NCI-H510A (cell line): ENCODE data around the gene METTL4.

Experiments used
- DNase-seq: peaks from one replicate; lab custom pipeline; 2025; lab: John Stamatoyannopoulos, UW

METTL4 gene

DNA sequence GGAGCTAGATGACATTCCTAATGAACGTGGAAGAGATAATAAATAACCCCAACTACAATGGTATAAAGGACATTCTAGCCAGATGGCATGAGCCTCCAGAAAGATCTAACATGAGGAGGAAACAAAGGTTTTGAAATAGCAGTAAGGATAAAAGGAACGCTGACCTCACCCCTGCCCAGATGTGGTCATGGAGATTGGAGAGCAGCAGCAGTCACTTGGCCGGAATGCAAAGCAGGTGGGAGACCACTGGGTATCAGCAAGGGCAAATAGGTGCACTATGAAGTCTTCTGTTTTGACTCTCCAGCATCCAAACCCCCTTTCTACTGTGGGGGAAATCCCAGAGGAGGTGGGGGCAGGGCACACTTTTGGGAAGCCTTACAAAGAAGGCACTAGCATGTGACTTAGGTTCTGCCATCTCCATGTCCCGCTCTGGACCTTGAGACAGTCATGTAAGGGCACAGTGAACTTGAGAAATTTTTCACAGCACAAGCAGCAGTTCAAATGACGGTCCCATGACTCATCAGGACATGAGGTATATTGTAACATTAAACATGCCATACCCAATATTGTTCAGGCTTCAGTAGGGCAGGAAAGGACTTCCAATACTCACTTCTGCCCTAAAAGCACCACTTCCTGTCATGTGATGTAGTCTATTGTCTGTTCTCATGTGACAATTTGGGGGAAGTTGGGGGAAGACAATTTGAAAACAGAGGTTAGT is 55.2 kb downstream of the METTL4 start:
- DNase-seq: no peak

DNA sequence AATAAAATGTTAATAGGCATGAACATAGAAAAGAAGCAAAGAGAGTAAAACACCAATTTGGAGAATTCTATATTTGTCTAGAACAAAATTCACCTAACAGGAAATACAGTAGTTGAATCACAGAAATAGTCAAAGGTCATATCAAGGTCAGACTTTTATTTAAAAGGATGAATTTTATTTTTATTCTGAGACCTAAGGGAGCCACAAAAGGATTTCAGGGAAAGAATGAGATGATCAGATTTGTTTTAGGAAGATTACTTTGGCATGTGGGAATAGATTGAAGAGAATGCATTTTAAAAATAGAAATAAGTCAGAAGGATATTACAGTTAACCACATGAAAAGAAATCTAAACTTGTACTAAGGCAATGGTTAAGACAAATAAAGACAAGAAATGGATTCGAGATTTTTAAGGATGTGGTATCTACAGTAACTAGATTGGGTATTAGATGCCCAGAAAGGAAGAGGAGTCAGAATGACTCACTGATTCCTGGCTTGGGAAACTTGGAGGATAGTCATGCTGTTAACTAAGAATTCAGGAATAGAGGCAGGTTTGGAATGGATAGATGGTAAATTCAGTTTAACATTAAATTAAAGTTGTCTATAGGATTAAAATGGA is 56.0 kb downstream of the METTL4 start:
- no peak for DNase-seq

GRCh38 chr18:2513616-2514015 is 57.7 kb downstream of the METTL4 start:
- no peak for DNase-seq

- DNase-seq: no peak
Observed at GRCh38 chr18:2512059-2512458, 59.2 kb downstream of the METTL4 start.

GRCh38 chr18:2511451-2511850 is 59.9 kb downstream of the METTL4 start:
- DNase-seq: no peak

- no peak for DNase-seq
Observed at GRCh38 chr18:2510416-2510815, 60.9 kb downstream of the METTL4 start.

DNA sequence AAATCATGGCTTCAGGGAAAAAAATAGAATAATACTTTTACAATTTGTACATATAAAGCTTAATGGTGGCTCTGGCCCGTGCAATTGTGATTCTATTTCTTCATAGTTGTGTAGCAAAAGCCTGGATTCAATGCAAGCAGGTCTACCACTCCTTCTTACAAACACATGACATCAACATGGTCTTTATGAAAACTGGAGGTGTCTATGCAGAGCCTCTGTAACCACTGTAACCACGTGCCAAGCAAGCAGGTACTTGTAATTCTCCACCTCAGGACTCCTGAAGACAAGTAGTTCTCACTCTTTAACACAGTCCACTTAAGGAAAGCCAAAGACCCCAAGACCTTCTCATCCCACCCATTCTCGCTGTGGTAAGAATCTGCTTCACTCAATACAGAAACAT is 62.6 kb downstream of the METTL4 start:
- no peak for DNase-seq

DNA sequence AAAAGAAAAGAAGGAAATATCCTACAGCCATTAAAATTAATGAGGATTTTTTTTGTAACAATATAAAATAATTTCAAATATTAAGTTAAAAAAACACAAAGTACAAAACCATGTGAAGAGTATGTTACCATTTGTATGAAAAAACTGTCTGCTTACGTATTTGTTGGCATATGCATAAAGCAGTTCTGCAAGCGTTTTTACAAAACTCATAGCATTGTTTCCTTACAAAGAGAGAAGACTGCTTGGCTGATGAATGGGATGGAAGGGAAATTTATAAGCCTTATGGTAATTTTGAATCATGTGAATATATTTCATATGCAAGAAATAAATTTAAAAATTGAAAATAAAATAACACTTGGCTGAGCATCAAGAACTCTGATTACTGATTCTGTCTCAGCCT is 63.1 kb downstream of the METTL4 start:
- no peak for DNase-seq

DNA sequence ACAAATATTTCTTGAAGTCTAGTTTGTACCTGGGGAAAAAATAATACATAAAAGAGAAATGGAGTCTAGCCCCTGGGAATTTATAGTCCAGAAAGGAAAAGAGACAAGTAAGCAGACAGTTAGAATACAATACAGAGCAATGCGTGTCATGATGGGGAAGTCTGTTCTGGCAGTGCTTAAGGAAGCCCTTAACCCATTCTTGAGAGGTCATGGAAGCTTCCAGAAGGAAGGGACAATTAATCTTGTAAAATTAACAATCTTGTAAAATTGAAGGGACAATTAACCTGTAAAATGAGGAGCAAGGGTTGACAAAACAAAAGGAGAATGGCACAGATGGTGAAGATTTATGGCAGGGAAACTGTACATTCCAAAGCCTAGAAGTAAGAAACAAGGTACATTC is 66.7 kb downstream of the METTL4 start:
- no peak for DNase-seq

GRCh38 chr18:2502880-2503279 is 68.4 kb downstream of the METTL4 start:
- DNase-seq: no peak

DNA sequence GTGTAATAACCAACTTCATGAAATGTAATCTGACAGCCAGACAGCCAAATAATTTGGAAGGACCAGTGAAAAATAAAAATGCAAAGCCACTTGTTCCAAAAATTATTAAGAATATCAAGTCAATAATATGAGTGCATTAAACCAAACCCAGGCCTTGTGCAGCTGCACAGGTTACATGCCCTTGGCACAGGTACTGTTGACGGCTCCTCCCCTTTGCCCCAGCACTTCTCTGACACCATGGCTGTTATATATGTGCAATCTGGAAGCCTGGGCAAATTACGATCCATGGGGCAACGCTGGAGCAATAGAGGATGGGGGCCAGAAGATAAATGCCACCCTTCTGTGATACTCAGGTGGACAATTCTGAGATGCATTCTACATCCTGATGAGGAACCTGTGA is 68.9 kb downstream of the METTL4 start:
- no peak for DNase-seq

DNA sequence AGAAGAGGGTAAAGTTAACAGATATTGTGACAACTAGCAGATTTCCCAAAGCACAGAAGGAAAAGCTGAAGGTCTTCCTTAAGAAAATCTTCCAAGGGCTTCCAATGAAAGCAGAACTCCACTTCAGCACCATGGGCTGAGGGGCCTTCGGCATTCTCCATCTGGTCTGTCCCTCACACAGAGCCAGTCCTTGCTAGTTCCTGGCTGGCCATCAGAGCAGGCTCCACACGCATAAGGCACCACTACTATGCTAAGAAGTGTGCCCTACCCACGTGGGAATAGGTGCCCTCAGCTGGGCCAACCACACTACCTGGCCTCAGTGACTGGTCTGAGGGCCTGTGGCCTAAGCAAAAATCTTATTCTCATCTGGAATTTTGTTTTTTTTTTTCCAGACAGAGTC is 73.5 kb downstream of the METTL4 start:
- DNase-seq: no peak

DNA sequence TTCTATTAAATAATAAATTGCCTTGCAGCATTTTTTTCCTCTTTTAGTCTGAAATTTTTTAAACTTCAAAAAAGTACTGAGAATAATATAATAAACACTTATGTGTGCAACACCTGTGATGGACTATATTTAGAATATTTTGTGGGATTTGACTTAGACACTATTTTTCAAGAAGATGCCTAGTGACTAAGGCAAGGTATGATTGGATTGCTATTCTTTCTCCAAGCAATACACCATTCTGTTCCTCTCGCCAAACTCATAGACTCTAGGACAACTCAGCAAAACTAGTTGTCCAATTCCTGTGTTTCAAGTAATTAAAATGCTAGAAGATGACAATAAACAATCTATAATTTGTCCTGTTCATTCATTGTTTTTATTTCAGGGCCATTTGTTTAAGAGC is 75.9 kb downstream of the METTL4 start:
- DNase-seq: no peak

GRCh38 chr18:2494921-2495320 is 76.4 kb downstream of the METTL4 start:
- no peak for DNase-seq
